HG03045 (cell line): ENCODE measurements around the gene TTF2.
"Not testable (repeated sequence)": the region's sequence is repeated elsewhere in the genome, so short reads cannot be mapped to it uniquely, and the experiment has no call there.

Experiments
- ATAC-seq: cut with Tn5 transposase; IDR thresholded peaks from one replicate; pipeline ENCODE4 v1.9.1; 2021; ENCODE audit warnings: mild to moderate bottlenecking, moderate library complexity; ENCODE audit not compliant: unreplicated experiment

Gene TTF2

DNA sequence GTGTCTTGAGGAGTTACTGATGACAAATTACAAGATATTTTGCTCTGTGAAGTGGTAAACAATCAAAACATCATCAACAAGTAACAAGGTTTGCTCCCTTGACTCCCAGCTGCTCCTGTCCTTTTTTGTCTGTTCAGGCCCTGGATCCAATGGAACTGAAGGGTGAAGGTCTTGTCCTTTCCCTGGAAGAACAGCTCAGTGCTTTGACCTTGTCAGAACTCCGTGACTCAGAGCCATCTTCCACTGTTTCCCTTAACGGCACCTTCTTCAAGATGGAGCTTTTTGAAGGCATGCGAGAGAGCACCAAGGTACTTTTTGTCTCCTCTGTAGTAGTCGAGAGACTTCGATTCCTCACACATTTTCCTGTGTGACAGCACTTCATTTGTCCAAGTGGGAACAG is 32.5 kb downstream of the TTF2 start:
- no peak for ATAC-seq

DNA sequence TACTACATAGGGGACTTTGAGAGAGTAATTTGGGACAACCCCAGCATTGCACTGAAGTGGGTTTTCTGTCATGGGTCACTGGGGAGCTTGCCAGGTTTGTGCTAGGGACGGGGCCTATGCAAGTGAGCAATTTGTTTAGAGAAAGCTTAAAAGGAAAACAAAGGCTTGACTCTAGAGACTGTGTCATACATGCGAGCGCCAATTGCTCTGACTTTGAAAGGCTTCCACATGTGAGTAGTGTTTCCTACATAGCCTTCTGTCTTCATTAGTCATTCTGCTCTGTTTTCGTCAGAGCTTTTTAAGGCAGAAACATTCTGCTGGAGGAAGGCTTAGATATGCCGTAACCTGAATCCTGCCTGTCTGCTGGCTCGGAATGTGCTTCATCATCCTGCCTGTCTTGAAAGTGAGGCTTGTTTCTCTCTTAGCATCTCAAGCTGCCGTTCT is 33.0 kb downstream of the TTF2 start:
- ATAC-seq, result no peak

DNA sequence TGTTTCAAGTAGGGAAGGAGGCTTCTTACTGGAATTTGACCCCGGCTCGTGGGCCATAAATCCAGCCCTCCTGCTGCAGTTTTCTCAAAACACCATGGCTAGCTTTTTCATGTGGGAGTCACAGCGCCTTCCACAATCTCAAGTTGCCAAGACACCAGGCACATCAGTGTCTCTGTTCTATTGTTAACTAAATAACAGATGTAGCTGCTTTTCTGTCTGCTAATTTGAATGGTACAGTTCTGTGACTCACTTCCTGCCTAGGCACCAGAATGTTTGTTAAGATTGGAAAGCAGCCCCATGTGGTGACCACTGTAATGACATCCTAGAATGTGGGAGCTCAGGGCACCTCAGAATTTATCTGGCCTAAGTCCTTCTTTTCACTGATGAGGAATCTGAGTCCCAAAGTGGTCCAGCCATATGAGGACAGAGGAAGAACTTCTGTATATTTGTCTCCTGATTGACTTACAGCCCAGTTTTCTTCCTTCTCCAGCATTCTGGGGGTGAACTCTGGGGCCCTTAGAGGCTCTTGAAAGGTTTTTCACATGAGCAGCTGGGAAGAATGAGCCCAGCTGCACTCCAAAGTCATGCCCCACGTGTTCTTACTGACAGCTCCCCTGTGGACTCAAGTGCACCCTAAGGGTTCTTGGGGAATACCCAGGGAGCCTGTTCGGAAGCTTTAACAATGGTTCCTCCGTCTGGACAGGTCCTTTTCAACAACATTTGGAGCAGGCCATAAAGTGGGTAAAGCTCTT is 33.9 kb downstream of the TTF2 start:
- no peak for ATAC-seq

DNA sequence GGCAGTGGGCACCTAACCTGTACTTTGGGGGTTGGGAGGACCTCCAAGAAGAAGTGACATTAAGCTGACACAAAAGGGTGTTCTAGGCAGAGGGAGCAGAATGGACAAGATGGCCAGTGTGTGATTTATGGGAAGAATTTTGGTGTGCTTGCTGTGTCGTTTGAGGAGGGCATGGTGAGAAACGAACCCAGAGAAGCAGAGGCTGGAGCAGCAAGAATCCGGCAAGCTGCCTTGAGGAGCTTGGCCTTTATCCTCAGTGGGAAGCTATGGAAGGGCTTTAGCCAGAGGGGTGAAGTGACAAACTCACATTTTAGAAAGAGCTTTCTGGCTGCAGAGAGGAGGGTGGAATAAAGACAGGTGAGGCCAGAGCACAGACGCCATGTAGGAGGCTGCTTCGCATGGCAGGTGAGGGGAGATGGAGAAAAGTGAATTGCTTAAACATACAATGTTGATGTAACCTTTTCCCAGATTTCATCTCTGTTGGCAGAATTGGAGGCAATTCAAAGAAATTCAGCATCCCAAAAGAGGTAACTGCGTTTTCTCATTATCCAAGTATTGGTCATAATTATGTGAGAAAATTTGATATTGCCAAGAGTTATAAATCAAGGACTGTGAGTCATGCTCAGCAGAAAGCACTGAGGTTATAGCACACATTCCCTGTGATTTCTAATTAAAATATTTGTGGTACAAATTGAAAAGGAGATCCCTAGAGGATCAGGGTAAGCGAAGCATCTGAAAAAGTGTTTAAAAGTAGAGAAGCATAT is 34.9 kb downstream of the TTF2 start:
- no peak for ATAC-seq

DNA sequence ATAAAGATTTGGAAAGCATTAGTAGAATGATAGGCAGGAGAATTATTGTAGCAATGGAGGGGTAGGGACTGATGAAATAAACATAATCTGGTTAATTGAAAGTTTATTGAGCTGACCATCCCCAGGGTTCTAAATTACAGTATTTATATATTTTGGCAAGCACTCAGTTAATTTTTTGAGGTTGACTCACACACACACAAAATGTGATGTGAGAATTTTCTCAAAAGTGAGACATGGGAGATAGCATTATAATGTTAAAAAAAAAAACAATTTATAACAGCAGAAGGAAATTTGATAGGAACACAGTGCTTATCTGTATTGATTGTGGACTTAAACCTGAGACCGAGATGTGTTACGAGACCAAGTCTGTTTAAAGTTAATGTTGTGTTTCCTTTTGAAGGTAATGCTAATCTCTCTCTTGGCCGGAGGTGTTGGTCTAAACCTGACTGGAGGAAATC is 36.9 kb downstream of the TTF2 start:
- ATAC-seq, result no peak

DNA sequence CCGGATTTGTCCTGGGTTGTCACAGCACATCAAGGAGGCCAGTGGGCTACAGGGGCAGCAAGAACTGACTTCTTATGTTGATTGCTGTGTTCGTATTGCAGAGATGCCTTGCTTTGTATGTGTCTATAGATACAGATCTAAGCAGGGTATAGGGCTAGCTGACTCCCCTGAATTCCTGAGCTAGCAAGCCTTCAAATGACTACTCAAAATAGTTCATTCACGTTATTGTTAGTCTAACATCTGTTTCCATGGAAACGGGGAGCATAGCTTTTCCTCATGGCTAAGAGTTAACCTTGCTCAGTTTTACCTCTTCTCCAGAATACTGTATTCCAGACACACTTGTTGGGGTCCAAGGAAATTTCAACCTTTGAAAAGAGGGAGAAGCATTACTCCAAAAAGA is 37.3 kb downstream of the TTF2 start:
- ATAC-seq, result no peak

DNA sequence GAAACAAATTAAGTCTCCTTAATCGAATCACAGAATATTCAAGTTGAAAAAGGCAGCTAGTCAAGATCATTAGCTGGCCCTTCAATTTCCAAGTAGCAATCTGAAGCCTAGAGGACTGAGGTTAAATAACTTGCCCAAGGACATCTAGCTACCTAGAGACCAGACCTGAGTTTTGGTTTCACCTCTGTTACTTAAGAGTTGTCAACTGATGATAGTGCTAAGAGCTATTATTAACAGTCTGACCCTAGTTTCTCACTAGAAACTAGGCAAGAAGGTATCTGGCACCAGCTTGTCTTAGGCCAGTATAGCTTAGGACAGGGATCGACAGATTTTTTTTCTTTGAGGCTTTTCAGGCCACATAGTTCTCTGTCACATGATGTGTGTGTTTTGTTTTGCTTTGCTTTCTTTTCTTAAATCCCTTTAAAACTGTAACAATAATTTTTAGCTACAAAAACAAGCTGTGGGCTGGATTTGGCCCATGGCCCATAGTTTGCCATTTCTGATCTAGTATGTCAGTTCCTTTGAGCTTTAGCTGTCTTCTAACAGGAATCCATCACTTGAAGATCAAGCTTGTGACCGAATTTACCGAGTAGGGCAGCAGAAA is 38.3 kb downstream of the TTF2 start:
- ATAC-seq, result peak; percentile 52

DNA sequence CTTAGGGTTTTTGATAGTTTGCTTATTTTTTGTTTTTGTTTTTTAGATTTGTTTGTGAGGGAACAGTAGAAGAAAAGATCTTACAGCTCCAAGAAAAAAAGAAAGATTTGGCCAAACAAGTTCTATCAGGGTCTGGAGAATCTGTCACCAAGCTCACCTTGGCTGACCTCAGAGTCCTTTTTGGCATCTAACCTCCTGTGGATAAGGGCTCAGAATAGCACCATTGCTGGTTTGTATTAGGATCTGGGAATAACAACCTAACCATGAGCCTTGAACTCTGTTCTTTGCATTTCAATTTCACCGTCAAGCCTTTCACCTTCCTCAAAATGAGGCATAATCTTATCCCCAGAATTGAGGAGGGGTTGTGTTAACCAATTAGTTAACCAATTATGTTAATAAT is 41.2 kb downstream of the TTF2 start:
- no peak for ATAC-seq

DNA sequence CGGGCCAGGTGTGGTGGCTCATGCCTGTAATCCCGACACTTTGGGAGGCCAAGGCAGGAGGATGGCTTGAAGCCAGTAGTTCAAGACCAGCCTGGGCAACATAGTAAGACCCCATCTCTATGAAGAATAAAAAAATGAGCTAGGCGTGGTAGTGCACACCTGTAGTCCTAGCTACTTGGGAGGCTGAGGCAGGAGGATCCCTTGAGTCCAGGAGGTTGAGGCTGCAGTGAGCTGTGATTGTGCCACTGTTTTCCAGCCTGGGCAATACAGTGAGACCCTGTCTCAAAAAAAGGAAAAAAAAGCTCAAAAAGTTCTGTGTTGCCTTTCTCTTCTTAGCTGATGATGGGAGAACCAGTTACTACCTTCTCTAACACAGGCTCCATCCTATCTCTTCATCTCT is 41.7 kb downstream of the TTF2 start:
- not testable (repeated sequence) for ATAC-seq

DNA sequence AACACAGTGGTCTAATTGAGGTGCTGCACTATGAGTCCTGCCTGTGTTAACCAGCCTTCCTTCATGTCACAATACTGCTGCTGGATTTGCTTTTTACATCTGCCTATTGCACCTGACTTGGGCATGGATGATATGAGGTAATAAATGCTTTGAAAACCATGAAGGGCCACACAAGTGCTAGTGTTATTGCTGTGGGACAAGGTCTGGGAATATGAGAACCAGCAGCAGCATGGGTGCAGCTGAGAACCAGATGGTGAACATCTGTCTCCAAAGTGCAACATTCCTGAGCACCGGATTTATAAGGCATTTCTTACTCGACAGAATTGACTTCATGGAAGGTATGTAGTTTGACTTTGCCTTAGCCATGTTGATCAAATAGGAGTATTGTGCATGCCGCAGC is 44.9 kb downstream of the TTF2 start:
- ATAC-seq, result no peak

DNA sequence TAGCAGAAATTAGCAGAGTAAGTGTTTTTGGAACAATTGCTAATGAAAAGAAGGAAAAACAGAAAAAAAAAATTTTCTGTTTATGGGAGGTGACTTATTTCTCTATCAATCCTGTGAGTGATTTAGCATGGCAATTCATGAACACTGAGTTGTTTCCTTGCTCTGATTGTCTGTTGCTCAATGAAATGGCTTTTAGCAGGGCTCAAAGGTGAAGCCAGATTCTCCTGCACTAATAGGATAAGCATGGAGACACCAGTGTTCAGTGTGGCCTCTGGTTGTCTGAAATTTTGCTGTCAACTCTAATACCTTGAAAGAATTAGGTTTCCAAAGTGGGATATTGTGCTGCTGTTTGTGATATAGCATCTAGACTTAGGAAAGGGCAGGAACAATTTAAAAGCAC is 45.6 kb downstream of the TTF2 start:
- ATAC-seq, result no peak

DNA sequence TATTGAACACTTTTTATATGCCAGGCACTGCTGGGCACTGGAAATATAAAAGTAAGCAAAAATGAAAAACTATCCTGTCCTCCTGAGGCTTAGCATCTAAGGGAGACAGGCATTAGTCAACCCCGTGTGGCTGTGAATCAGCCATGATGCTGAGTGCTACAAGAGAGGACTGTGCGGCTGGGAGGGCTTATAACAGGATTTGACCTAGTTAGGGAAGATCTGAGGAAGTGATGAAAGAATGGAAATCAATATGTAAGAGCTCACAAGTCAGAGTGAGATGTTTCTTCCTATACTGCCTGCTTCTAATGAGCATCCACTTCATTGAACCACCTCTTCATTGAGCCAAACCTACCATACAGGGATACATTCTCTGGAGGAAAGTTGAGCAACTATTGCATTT is 46.4 kb downstream of the TTF2 start:
- no peak for ATAC-seq

DNA sequence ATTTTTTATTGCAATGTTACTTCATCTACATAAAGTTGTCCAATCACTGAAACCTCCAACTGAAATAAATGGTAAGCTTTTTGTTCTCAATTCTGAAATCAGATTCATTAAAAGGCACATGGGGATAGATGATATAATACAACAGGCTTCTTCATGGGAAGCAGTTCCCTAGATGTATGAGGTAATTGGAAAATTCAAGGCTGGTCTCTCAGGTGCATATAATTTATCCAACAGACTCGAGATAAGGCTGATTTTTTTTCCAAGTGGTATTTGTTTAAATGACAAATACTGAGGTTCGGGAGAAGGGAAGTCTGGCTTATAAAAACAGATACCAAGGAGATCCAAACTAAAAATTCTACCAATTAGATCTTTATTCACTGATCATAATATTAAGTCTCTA is 47.2 kb downstream of the TTF2 start:
- no peak for ATAC-seq

DNA sequence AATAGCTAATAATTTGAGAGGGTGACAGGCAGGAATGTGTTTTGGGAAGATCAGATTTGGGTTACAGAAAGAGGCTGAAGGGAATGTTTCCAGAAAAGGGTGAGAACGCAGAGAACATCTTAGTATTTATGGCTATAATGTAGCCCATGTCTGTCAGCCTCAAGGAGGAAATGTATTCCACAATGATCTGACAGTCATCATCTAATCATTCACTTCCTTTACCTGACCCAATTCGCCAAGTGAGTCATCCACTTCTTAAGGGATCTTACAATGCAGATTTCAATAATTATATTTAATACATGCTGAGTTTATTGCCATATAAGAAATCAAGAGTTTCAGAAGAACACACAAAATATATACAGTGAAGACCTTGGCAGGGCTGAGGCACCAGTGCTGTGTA is 50.6 kb downstream of the TTF2 start:
- no peak for ATAC-seq

DNA sequence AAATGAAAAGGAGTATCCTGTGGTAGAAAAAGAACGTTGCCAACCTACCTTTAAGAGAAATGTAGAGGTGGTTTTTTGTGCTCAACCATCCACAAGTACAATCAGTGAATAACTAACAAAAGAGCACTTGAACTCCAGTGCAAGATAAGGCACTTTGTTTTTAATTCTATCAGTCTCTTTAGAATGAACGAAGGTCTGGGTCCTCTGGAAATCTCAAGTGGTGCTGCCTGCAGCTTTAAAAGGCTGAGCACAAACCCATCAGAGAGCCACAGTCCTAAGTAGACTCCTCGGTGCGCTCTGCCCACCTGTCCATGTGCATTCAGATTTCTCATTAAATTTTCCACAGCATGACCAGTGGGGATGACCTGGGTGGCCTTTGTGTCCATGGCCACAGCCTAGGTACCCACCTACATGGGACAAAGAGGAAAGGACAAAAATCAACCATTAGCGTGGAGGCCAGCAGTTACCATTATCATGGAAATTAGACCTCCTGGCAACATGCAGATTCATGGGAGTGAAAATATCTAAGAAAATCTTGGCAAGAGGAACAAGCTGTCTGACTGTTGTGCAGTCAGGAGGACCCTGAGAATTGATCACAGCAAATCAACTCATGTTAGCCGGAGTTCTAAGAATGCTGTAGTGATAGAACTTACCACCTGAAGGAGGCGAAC is 52.1 kb downstream of the TTF2 start:
- ATAC-seq, result no peak

DNA sequence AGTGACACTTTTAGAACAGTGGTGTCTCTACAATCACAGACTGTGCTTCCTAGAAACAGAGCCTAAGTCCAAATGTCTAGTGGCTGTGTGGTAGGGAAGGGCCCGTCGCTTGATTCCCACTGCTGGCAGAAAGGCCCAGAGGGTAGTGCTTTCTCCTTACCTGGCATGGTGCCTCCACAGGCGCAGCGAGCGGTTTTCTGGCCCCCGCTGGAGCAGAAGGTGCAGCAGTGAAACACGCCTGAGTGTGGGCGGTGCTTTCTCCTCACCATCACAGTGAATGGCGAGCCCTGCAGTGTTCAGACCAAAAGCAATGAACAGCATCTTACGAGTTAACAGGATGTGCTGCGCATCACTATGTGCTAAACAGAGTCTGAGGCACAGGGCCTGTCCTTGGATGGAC is 53.1 kb downstream of the TTF2 start:
- no peak for ATAC-seq

DNA sequence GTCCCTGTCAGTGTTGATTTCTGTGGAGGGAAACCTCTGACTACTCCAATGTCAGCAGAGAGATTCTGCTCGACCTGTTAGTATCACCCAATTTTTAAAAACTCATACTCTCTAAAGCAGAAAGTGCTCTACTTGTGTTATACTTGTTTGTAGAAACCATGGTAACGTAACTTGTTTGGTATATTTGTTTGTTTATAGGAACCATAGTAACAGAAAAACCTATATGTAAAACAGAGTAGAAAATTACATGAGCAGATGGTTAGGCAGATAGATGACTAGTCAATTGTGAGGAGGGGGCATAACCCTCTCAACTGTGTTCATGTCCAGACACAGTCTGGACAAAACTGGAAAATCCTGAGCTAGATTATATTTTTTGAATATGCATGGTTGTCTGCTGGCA is 54.8 kb downstream of the TTF2 start:
- no peak for ATAC-seq

DNA sequence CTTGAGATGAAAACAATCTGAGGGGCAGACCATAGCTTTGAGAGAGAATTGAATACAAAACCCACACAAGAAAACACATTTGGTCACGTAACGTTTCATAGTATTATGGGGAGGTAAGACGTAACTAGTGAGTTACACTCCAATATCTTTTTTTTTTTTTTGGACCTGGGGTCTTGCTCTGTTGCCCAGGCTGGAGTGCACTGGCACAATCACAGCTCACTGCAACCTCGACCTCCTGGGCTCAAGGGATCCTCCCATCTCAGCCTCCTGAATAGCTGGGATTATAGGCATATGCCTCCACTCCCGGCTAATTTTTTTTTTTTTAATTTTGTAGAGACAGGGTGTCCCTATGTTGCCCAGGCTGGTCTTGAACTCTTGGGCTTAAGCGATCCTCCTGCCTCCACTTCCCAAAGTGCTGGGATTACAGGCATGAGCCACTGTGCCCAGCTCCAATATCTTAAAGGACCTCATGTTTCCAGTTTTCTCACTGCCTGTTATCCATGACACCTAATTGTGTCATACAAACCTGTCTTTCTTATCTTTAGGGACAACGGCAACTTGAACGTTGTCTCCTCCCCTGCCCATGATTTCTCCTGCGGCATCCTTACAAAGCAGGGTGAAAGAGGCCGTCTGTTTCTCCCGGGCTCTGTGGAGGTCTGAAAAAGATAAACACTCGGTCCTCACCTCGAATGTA is 56.1 kb downstream of the TTF2 start:
- ATAC-seq, result no peak

DNA sequence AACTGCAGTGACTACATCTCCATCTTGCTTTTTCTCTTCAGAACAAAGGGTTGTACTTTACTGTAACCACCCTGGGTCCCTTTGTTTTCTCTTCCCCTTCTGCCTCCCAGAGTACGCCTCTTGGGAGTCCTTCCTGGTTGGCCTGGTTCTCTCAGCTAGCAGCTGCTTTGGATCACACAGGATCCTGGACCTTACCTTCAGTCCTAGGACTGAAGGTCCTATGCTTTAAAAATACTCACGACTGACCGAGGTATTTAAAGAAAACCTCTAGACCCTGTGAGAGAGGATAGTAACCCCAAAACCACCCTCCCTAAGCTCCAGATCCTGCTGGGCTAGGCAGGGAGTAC is 56.6 kb downstream of the TTF2 start:
- ATAC-seq, result no peak

DNA sequence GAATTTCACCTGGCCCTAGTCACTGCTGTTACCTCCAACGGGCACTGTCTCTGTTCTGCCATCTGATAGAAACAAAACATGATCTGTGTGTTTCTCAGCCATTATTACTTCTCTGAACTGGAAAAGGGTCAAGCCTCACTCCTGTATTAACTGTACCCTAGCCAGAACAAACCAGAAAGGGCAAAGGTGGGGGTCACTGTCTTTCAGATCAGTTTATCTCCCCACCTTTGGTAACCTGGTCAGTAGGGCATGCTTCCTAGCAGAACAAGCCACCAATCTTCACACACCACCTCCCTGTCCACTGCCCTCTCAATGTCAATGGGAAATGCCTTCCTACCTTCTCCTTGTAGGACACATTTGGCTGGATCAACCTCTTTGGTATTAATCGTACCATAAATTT is 57.6 kb downstream of the TTF2 start:
- no peak for ATAC-seq

DNA sequence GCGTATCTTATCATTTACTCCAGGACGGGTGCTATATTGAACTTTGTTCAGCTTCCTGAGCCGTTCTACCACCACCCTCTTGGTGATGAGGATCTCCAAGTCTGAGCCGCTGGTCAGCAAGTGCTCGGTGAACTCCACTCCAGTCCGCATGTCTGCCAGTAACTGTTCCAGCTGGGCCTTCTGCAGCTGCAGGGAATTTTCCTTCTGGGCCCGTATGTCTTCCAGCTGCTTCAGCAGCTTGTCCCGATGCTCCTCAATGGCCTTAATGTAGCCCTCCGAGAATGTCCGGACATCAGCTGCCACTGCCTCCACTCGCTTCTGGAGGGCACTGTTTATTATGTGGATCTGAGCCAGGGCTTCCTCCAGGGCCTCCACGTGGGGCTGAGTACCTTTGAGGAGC is 58.0 kb downstream of the TTF2 start:
- no peak for ATAC-seq
